Stomach (tissue), 9 donors: ENCODE measurements around the gene ASAP2. TPM values are rescaled to one million over a fixed set of nuclear protein-coding genes. Genes with fewer than 3 reads are reported as not detected.
A peak's percentile ranks its signal among the peaks of the same experiment; 100 is the strongest.

Source experiments
- DNase-seq, 2 donors: peaks; one replicate each; pipeline versions ENCODE4 v3.0.0 to v3.0.0-alpha.2; 2013 to 2019
- H3K27ac ChIP-seq, 5 donors: fragments of 200-600 bp in 4 of 5; sonication (generic) in 4 of 5; one replicate each; pipeline ENCODE4 v1.5.1; 2013 to 2019; ENCODE audit warnings: mild to moderate bottlenecking in 1 of 5, moderate library complexity in 1 of 5
- H3K27me3 ChIP-seq, 3 donors: fragments of 200-600 bp; sonication (generic); one replicate each; pipeline ENCODE4 v1.5.1; 2017 to 2019; ENCODE audit warnings: mixed run types in 1 of 3
- H3K36me3 ChIP-seq, 4 donors: fragments of 200-600 bp; sonication (generic); 1 replicate in 3 of 4; 2 replicates in 1 of 4; pipeline ENCODE4 v1.5.1; 2016 to 2019
- H3K4me1 ChIP-seq, 4 donors: fragments of 200-600 bp; sonication (generic); one replicate each; pipeline ENCODE4 v1.5.1; 2016 to 2019
- H3K4me3 ChIP-seq, 4 donors: fragments of 200-600 bp; sonication (generic) in 3 of 4; one replicate each; pipeline ENCODE4 v1.5.1; 2016 to 2019; ENCODE audit warnings: mild to moderate bottlenecking in 1 of 4
- H3K9me3 ChIP-seq, 4 donors: fragments of 200-600 bp; sonication (generic); one replicate each; pipeline ENCODE4 v1.5.1; 2016 to 2019
- CTCF ChIP-seq, 7 experiments: fragments of 450-650 bp in 4 of 7; fragments of 200-600 bp in 3 of 7; sonication (generic) in 3 of 7; IDR thresholded peaks; one replicate each; pipeline ENCODE4 v1.5.1; 2016 to 2019; ENCODE audit warnings: antibody characterized with exemption in 7 of 7, control low read depth in 2 of 7, mild to moderate bottlenecking in 1 of 7
- EP300 ChIP-seq: sonication (generic); formaldehyde crosslinking; IDR thresholded peaks from one replicate; pipeline ENCODE4 v1.6.1; 2017; ENCODE audit warnings: antibody characterized with exemption
- POLR2A ChIP-seq, 4 donors: fragments of 450-650 bp; IDR thresholded peaks; one replicate each; pipeline ENCODE4 v1.6.1; 2016; ENCODE audit warnings: antibody characterized with exemption in 4 of 4, control low read depth in 2 of 4, mild to moderate bottlenecking in 1 of 4, moderate library complexity in 1 of 4
- POLR2AphosphoS5 ChIP-seq, 3 donors: sonication (generic); formaldehyde crosslinking; IDR thresholded peaks; one replicate each; pipeline ENCODE4 v1.6.1; 2016; ENCODE audit warnings: antibody characterized with exemption in 3 of 3
- WGBS, 5 donors: extraction: QIAGEN DNeasy Blood & Tissue Kit in 3 of 5; methylation state at CpG; one replicate each; pipeline versions ENCODE4 v1.1.5 to v1.1.7; 2013 to 2018; 5-methylcytosine and 5-hydroxymethylcytosine counted together
- intact Hi-C: fragments of 100-400 bp; cut with DNase I; formaldehyde crosslinking; loops from one replicate; pipeline ENCODE4 v1.15.1; 2023; ENCODE audit warnings: low total_unique reads
- polyA plus RNA-seq, 3 donors: library from polyadenylated mRNA; stranded (reverse); fragments of 200-250 nt; gene quantifications; one replicate each; pipeline ENCODE4 v1.2.3, GENCODE V29; 2013
- total RNA-seq, 5 donors: library from RNA; depleted of rRNA; stranded (reverse); fragments of >200 nt; gene quantifications; one replicate each; pipeline versions ENCODE4 v1.1.0 to v1.2.3, GENCODE V29; 2014 to 2016
- donor health status: healthy with polysubstance abuse.
- donor health status: Bipolar disorder and iron deficiency.
- donor health status: healthy.

The ASAP2 gene
- total and polyA plus RNA-seq, 8 donors = 9.7 to 55.4 (median 33.7) TPM

- peak in 1 of 2 donors; percentile 40 for DNase-seq
- 90 to 94% (median 92%) methylated on average over 12 of the region's 12 CpGs for WGBS, 5 donors
- Histone ChIP-seq H3K36me3 (peaks cover 5 to 58% (median 47%) of the 10 kb centered on the region in 4 donors), H3K27ac (no peak overlapping the region), H3K4me3 (no peak overlapping the region), H3K27me3 (no peaks in the 10 kb centered on the region), H3K4me1 (peaks cover 9 to 19% (median 15%) of the 10 kb centered on the region in 4 donors), H3K9me3 (no peaks in the 10 kb centered on the region)
- no peak for TF ChIP-seq POLR2A (IDR thresholded peaks at IDR 0.05)
- no peak for TF ChIP-seq CTCF (IDR thresholded peaks at IDR 0.05)
- TF ChIP-seq EP300 = no peak
- no peak for TF ChIP-seq POLR2AphosphoS5 (IDR thresholded peaks at IDR 0.05)
- intact Hi-C loops = no loop called here
Measured at GRCh38 chr2:9341337-9341887, 134.8 kb downstream of the ASAP2 start.

DNA sequence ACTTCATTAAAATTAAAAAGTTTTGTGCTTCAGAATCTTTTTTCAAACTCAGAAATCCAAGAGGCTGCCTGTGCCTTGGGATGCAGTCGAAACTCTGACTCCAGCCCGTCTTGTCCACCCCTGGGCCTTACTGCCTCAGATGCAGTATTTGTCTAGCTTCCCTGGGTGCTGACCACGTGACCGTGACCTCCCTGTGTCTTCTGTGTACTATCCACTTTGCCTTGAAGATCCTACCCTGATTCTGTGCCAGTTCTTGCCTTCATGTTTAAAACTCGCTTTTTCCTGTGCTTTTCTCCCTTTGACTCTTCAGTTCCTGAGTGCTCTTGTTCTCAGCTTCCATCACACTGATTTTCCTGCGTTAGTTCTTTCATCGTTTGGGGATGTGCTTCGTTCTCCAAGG is 136.0 kb downstream of the ASAP2 start:
- peaks cover 11 to 19% (median 15%) of the 10 kb centered on the region in 4 donors for H3K4me1 ChIP-seq
- 93 to 96% (median 95%) methylated on average over 8 of the region's 8 CpGs for WGBS, 5 donors
- peaks cover 5 to 58% (median 47%) of the 10 kb centered on the region in 4 donors for H3K36me3 ChIP-seq
- no peaks in the 10 kb centered on the region for H3K9me3 ChIP-seq
- H3K27me3 ChIP-seq = no peaks in the 10 kb centered on the region
- H3K4me3 ChIP-seq = no peak overlapping the region
- TF ChIP-seq POLR2A (IDR thresholded peaks at IDR 0.05) (no peak), CTCF (IDR thresholded peaks at IDR 0.05) (no peak), POLR2AphosphoS5 (IDR thresholded peaks at IDR 0.05) (no peak), EP300 (no peak)
- no peak for DNase-seq
- no peak overlapping the region for H3K27ac ChIP-seq
- intact Hi-C loops = no loop called here

- whole genome bisulfite sequencing, 5 donors = 93 to 95% (median 93%) methylated on average over 7 of the region's 7 CpGs
- intact Hi-C loops = no loop called here
- no peak overlapping the region for H3K27ac ChIP-seq
- DNase-seq = no peak
- TF ChIP-seq CTCF (IDR thresholded peaks at IDR 0.05) (no peak), EP300 (no peak), POLR2AphosphoS5 (IDR thresholded peaks at IDR 0.05) (no peak), POLR2A (IDR thresholded peaks at IDR 0.05) (no peak)
- no peaks in the 10 kb centered on the region for H3K9me3 ChIP-seq
- H3K4me1 ChIP-seq = peaks cover 18 to 28% (median 23%) of the 10 kb centered on the region in 4 donors
- H3K27me3 ChIP-seq = no peaks in the 10 kb centered on the region
- peaks cover 5 to 58% (median 47%) of the 10 kb centered on the region in 4 donors for H3K36me3 ChIP-seq
- H3K4me3 ChIP-seq = no peak overlapping the region
Measured at GRCh38 chr2:9343524-9343923, 136.9 kb downstream of the ASAP2 start.

GRCh38 chr2:9344434-9344833 is 137.8 kb downstream of the ASAP2 start:
- H3K27me3 ChIP-seq = no peaks in the 10 kb centered on the region
- intact Hi-C loops = no loop called here
- H3K4me1 ChIP-seq = peaks cover 18 to 35% (median 27%) of the 10 kb centered on the region in 4 donors
- no peak for TF ChIP-seq EP300
- TF ChIP-seq POLR2AphosphoS5 (IDR thresholded peaks at IDR 0.05) = no peak
- no peak for TF ChIP-seq POLR2A (IDR thresholded peaks at IDR 0.05)
- TF ChIP-seq CTCF (IDR thresholded peaks at IDR 0.05) = no peak
- H3K27ac ChIP-seq = no peak overlapping the region
- 90 to 96% (median 94%) methylated on average over 10 of the region's 10 CpGs for WGBS, 5 donors
- H3K9me3 ChIP-seq = no peaks in the 10 kb centered on the region
- no peak overlapping the region for H3K4me3 ChIP-seq
- H3K36me3 ChIP-seq = peaks cover 5 to 53% (median 47%) of the 10 kb centered on the region in 4 donors
- no peak for DNase-seq
